Uterus (tissue), 2 donors: Measurements from ENCODE around the gene RAB43.

Experiments used
- POLR2A ChIP-seq, 2 donors: fragments of 450-650 bp; IDR thresholded peaks; one replicate each; pipeline ENCODE4 v1.6.1; 2016; ENCODE audit warnings: antibody characterized with exemption in 2 of 2, mild to moderate bottlenecking in 1 of 2, moderate library complexity in 1 of 2
- TF ChIP-seq, protein P1 (sequence below), 4 experiments: fragments of 200-600 bp in 2 of 4; fragments of 450-650 bp in 2 of 4; sonication (generic) in 2 of 4; IDR thresholded peaks; one replicate each; pipeline ENCODE4 v1.5.1; 2016 to 2019; ENCODE audit warnings: antibody characterized with exemption in 4 of 4, mild to moderate bottlenecking in 2 of 4, moderate library complexity in 1 of 4

DNA sequence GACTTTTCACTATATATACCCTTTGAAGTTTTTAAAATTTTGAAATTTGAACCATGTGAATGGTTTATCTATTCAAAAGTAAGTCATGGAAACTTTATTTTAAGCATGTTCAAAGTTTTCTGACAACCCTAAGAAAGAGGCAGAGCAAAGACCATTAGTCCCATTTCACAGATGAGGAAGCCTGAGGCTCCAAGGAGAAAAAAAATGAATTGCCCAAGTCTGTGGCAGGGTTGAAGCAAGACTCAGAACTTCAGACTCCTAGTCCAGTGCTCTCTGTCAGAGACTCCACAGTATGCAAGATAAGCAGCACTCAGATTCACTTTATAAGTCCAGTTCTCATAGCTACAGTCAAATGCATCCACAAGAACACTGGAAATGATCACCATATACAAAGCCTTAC is 4.5 kb downstream of the RAB43 start:
- TF ChIP-seq POLR2A (IDR thresholded peaks at IDR 0.05): no peak
- TF ChIP-seq, protein P1, sequence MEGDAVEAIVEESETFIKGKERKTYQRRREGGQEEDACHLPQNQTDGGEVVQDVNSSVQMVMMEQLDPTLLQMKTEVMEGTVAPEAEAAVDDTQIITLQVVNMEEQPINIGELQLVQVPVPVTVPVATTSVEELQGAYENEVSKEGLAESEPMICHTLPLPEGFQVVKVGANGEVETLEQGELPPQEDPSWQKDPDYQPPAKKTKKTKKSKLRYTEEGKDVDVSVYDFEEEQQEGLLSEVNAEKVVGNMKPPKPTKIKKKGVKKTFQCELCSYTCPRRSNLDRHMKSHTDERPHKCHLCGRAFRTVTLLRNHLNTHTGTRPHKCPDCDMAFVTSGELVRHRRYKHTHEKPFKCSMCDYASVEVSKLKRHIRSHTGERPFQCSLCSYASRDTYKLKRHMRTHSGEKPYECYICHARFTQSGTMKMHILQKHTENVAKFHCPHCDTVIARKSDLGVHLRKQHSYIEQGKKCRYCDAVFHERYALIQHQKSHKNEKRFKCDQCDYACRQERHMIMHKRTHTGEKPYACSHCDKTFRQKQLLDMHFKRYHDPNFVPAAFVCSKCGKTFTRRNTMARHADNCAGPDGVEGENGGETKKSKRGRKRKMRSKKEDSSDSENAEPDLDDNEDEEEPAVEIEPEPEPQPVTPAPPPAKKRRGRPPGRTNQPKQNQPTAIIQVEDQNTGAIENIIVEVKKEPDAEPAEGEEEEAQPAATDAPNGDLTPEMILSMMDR (IDR thresholded peaks at IDR 0.05): no peak
